GM19395 (cell line): ENCODE measurements around the gene PALB2.
A peak's percentile ranks its signal among the peaks of the same experiment; 100 is the strongest.
"Not testable (repeated sequence)": the region's sequence is repeated elsewhere in the genome, so short reads cannot be mapped to it uniquely, and the experiment has no call there.

Experiments used
- ATAC-seq: cut with Tn5 transposase; IDR thresholded peaks from one replicate; pipeline ENCODE4 v1.9.1; 2021; ENCODE audit warnings: mild to moderate bottlenecking, moderate library complexity; ENCODE audit not compliant: unreplicated experiment

Gene PALB2

GRCh38 chr16:23584186-23585076 is 56.7 kb downstream of the PALB2 start:
- ATAC-seq: no peak

DNA sequence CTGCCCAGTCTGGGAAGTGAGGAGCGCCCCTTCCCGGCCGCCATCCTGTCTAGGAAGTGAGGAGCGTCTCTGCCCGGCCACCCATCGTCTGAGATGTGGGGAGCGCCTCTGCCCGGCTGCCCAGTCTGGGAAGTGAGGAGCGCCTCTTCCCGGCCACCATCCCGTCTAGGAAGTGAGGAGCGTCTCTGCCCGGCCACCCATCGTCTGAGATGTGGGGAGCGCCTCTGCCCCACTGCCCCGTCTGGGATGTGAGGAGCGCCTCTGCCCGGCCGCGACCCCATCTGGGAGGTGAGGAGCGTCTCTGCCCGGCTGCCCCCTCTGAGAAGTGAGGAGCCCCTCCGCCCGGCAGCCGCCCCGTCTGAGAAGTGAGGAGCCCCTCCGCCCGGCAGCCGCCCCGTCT is 57.8 kb downstream of the PALB2 start:
- not testable (repeated sequence) for ATAC-seq

GRCh38 chr16:23581764-23582163 is 59.3 kb downstream of the PALB2 start:
- no peak for ATAC-seq

DNA sequence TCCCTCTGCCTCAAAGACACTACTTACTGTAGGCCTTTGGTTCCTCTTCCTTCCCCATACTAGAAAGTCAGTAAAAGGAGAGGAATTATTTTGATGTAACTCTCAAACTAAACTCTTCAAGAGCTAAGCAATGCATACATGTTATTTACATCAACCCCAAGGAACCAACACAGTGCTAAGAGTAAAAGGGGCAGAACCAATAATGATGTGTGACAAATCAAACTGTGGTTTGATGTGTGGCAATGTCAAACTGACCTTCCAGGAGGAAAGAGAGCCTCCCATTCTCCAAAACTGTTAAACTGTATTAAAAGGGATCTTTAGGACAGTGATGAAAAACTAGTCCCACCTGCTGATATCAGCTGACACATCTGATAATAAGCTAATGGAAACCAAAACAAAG is 60.7 kb downstream of the PALB2 start:
- no peak for ATAC-seq

DNA sequence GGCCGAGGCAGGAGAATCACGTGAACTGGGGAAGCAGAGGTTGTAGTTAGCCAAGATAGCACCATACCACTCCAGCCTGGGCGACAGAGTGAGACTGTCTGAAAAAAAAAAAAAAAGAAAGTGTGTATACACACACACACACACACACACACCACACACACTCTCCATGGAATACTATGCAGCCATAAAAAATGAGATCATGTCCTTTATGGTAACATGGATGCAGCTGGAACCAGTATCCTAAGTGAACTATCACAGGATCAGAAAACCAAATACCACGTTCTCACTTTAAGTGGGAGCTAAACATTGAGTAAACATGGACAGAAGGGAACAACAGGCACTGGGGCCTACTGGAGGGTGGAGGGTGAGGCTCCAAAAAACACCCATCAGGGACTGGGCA is 61.7 kb downstream of the PALB2 start:
- no peak for ATAC-seq

DNA sequence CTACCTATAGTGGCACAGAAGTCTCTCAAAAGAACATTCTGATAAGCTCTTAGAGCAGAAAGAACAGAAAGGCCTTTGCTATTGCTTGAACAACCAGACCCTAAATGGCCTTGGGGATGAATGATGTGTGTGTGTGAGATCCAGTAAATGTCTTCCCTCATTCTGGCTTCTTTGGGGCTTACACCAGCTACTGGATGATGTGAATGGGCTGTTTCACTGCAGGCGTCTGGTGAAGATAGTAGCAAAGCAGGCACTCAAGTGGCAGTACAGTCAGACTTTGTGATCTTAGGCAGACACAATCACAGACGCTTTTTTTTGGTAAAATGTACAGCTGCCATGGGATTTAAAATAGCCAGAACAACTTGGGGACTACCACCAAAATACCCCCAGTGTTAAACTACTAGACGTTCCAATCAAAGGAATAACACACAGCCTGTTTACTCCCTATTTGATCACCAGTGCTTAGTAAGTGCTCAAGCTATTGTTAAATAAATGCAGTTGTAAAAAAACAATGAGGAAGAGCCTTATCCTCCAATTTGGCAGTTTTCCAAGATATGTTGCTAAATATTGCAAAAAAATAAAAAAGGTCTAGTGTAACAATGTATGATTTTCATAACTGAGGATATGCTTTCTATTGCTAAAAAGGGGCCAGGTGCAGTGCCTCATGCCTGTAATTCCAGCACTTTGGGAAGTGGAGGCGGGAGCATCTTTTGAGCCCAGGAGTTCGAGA is 62.8 kb downstream of the PALB2 start:
- no peak for ATAC-seq

DNA sequence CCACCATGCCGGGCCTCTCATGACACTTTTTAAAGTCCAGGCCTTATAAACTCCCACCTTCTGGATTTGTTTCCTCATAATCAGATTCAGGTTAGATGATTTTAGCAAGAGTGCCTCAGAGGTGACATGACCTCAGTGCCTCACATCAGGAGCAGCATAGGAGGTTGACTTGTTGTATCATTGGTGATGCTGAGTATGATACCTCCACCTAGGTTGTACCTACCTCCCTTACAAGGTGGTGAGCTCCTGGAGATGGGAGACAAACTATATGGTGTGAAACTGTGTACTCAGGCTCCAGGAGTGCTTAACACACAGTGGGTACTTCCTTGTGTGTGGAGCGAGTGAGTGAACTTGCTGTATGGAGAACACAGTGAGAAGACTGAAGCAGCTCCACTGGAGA is 63.6 kb downstream of the PALB2 start:
- no peak for ATAC-seq

GRCh38 chr16:23575834-23576233 is 65.3 kb downstream of the PALB2 start:
- no peak for ATAC-seq

DNA sequence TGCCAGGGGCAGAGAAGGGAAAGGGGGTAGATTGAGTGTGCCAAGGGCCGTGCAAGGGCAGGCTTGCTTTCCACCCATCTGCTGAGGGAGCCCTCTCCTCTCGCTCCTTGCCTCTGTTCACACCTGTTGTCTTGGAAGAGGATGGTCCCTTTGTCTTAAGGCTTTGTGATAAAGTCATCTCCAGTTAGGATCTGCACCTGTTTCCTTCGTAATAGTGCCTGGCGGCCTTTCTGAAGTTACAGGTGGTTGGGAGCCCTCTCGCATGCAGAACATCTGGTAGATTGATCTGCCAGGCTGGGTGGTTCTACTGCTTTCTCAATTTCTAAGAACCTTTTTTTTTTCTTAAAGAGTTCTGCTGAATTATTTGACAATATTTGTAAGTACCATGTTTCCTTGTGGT is 67.3 kb downstream of the PALB2 start:
- ATAC-seq: no peak

DNA sequence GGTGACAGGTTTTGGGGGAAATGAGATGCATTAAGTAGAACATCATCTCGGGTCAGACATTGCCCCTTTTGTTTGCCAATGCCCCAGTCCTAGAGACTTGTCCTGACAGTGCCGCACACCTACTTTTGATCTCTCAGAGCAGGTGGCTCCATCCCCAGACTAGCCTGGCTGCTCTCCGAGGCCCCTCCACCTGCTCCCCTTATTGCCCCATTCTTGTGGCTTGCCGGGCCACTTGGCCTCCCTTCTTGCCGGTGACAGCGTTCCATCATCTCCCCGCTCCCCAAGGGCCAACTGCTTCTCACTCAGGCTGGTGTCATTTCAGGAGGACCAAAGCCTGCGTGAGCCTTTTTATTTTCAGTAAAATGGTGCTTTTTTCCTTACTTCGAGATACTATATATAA is 68.7 kb downstream of the PALB2 start:
- no peak for ATAC-seq

DNA sequence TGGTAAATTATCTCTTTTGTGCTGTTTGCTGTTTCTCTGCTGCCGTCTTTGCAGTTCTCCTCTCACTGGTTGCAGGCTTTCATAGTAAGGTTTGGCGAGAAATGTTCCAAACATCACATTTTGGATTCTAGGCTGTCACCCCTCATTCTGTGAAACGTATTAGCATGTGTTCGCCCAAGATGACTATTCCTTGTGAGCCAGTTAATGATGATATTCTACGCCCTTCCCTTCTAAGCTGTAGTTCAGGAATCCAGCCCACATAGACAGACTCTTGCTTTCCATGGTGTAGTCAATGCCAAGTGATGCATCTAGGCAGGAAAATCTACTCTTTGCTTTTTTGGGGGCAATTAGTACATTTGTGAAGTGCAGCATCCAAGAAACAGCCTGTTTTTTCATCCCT is 69.2 kb downstream of the PALB2 start:
- no peak for ATAC-seq

DNA sequence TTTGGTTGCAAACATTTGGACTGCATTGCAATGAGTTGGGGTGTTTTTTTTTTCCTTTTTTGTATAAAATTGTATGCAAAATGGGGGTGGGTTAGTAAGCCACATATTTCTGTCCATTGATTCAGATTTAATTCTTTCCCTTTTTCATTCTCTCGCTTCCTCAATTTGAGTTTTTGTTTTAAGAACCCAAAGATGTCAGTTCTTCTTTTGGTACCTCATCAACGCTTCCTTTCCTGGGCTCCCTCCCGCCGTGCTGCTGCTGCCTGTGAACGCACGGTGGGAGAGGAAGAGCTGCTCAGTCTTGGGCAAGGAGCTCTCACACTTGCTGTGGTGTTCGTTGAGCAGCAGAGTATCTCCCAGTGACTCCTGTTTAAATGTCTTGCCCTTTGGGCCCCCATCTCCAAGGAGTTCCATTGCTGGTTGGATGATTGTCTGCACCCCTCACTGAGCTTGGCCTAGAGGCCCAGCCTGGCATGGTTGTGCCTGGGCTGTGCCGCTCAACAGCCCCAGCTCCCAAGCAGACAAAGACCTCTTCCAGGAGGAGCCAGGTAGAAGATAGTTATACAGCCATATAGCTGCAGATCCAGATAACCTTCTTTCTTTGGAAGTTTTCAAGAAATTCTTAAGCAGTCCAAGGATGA is 70.0 kb downstream of the PALB2 start:
- no peak for ATAC-seq

- no peak for ATAC-seq
Measured at GRCh38 chr16:23567602-23568001, 73.5 kb downstream of the PALB2 start.

GRCh38 chr16:23566724-23567123 is 74.4 kb downstream of the PALB2 start:
- no peak for ATAC-seq

DNA sequence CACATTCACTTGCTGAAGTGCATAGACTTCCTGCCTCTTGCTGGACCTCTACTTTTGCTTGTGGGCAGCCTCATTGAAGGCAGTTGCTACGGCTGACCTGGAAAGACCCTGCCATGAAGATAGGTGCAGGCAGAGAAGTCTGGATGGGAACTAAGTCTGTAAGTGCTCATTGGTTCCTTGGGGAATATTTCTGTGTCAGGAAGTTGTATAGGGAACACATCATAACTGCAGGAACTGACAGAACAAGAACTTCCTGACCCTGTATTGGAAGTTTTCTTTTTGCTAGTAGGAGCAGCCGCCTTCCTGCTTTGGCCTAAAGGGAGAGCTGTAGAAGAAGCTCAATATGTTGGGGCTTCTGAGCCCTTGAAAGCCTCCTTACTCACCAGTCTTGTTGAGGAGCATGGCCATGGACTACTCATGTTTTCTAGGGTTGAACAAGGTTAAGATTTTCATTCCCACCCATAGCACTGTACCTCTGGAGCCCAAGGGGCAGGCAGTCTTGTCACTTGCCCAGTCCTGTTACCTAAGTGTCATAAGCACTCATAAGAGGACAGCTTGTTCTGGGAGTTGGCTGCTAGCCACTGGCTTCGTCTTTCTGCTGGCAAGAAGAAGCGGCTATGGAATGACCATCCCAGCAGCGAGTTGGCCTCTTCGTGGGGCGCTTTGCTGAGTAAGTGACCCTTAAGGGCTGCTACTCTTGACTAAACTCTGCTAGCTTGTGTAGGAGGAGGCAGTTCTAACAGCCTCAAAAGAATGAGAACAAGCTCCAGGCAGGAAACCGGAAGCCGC is 76.3 kb downstream of the PALB2 start:
- no peak for ATAC-seq

DNA sequence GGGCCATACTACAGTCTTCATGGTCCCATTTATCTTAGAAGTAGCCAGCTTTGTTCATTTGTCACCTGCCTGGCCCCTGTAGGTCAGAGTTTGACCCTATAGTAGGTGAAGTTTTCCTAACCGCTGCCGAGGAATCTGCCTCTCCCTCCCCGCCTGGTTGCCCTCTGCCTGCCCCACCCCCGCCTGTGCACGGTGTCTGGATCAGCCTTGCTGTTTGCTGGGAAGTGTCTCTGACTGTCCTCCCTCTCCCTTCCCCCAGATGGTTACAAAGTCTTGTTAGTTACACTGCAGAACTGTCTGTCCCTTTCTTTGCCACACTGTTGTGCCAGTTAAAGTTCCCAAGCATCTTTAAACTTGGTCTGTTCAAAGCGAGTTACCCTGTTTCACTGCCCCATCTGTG is 77.9 kb downstream of the PALB2 start:
- ATAC-seq: no peak

GRCh38 chr16:23562505-23562904 is 78.6 kb downstream of the PALB2 start:
- ATAC-seq: no peak

- no peak for ATAC-seq
Measured at GRCh38 chr16:23561586-23561985, 79.5 kb downstream of the PALB2 start.

DNA sequence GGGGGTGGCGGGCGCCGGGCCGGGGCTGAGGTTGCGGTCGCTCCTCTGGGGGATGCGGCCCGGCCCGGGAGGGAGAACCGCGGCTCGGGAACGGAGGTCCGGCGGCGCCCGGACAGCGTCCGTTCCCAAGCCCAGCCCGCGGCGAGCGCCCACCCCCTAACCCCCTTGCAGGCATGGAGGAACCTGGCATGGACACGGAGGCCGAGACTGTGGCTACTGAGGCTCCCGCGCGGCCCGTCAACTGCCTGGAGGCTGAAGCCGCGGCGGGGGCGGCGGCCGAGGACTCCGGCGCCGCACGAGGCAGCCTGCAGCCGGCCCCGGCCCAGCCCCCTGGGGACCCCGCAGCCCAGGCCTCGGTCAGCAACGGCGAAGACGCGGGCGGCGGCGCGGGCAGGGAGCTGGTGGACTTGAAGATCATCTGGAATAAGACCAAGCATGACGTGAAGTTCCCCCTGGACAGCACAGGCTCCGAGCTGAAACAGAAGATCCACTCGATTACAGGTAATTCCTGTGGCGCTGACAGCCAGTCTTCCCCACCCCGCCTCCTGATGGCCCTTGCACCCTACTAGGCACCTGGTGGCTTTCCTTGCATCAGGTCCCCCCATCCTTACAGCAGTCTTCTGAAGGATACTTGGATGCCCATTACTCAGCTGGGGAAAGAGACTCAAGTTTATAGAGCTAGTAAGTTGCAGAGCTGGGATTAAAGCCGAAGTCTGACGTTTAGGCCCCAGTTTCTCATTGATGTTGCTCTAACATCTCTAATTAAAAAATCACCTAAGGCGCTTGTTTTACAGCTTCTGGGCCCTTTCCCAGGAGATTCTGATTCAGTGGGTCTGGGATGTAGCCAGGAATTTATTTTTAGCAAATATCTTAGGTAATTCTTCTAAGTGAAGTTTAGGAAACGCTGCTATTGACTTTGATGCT is 83.1 kb downstream of the PALB2 start:
- ATAC-seq: peak; percentile 11
